Effector memory CD4-positive, alpha-beta T cell (primary cell): Measurements from ENCODE around the gene PSRC1.

Experiments used
- DNase-seq, 3 donors: peaks; one replicate each; pipeline ENCODE4 v3.0.0-alpha.2; 2020
- H3K27ac ChIP-seq: 2 replicates; pipeline ENCODE4 v1.7.0; 2013; ENCODE audit warnings: mild to moderate bottlenecking, low read length, moderate library complexity; ENCODE audit not compliant: insufficient read depth, poor library complexity, severe bottlenecking
- H3K27me3 ChIP-seq: replicated peaks from 2 replicates; pipeline ENCODE4 v1.7.0; 2013; ENCODE audit warnings: mild to moderate bottlenecking, low read length; ENCODE audit not compliant: insufficient read depth, control insufficient read depth, poor library complexity, severe bottlenecking
- H3K36me3 ChIP-seq: 2 replicates; pipeline ENCODE4 v1.7.0; 2013; ENCODE audit warnings: mild to moderate bottlenecking, low read length, moderate library complexity; ENCODE audit not compliant: control insufficient read depth, insufficient read depth
- H3K4me1 ChIP-seq: 2 replicates; pipeline ENCODE4 v1.7.0; 2013; ENCODE audit warnings: low read length, mild to moderate bottlenecking; ENCODE audit not compliant: control insufficient read depth, insufficient read depth, poor library complexity, severe bottlenecking
- H3K4me3 ChIP-seq: 2 replicates; pipeline ENCODE4 v1.7.0; 2013; ENCODE audit warnings: low read length, low read depth, mild to moderate bottlenecking; ENCODE audit not compliant: insufficient read depth, poor library complexity, severe bottlenecking
- H3K9me3 ChIP-seq: 2 replicates; pipeline ENCODE4 v1.7.0; 2013; ENCODE audit warnings: mild to moderate bottlenecking, low read length, moderate library complexity; ENCODE audit not compliant: control insufficient read depth

PSRC1 gene

DNA sequence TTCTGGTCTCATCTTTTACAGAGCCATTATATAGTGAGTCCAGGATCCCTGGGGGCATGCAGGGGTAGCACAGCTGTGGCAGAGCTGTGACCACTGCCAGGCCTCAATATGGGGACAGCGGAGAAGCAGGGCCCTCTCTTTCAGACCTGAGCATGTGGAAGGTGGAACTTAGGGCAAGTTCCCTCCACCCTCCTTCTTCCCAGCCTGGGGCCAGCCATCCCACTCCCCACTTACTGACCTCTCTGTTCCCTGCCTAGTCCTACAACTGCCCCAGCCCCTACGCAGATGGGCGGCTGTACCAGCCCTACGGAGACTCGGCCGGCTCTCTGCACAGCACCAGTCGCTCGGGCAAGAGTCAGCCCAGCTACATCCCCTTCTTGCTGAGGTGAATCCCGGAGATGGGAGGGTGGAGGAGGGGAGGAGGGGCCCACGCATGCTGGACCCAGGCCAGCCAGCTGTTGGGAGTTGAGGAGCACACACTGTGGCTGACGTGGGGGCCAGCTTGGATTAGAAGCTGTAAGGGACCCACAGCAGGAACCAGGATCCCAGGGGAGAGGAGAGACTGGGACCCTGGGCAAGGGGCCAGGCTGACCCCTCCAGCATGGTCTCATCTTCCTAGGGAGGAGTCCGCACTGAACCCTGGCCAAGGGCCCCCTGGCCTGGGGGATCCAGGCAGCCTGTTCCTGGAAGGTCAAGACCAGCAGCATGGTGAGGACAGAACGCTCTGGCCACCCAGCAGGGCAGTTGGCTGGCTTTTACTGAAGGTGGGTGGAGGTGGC, 10.7 kb downstream of the PSRC1 start:
- Histone ChIP-seq H3K4me1 (no peaks in the 10 kb centered on the region), H3K27me3 (no peaks in the 10 kb centered on the region), H3K36me3 (no peaks in the 10 kb centered on the region), H3K27ac (no peak overlapping the region), H3K9me3 (no peaks in the 10 kb centered on the region), H3K4me3 (no peak overlapping the region)
- no peak for DNase-seq

DNA sequence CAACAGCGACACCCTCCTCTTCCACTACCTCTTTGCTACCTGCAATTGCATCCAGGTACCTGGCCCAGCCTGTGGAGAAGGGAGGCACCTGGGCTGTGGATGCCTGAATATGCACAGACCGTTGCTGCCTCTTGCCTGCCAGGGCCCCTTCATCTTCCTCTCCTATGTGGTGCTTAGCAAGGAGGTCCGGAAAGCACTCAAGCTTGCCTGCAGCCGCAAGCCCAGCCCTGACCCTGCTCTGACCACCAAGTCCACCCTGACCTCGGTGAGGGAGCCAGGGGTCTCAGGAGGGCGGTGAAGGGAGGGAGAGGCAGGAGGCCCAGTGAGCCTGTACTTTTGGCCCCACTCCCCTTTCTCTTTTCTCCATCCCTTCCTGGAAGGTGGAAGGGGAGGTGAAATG, 11.5 kb downstream of the PSRC1 start:
- Histone ChIP-seq H3K4me1 (no peaks in the 10 kb centered on the region), H3K9me3 (no peaks in the 10 kb centered on the region), H3K4me3 (no peak overlapping the region), H3K27me3 (no peaks in the 10 kb centered on the region), H3K36me3 (no peaks in the 10 kb centered on the region), H3K27ac (no peak overlapping the region)
- no peak for DNase-seq

DNA sequence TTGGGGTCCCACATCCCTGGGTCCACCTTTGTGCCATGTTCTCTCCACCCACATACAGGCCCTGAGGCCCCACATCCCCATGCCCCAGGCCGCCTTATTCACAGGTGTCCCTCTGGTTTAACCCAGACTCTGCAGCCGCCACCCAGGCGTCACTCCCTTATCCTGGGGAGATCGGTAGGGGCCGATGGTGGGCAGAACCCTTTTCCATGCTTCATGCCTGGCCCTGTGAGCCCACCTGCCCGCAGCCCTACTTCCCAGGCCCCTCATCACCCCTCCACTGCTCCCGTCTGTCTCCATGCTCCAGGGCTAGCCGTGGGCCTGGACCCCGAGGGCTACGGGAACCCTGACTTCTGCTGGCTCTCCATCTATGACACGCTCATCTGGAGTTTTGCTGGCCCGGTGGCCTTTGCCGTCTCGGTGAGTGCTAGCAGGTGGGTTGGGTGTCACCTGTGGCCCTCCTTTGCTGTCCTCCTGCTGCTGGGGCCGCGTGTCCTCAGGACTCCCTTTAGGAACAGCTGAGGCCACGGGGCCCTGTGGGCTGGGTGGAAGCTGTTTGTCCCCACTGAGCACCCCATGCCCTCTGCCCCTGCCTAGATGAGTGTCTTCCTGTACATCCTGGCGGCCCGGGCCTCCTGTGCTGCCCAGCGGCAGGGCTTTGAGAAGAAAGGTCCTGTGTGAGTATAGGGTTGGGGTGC, 12.2 kb downstream of the PSRC1 start:
- Histone ChIP-seq H3K9me3 (no peaks in the 10 kb centered on the region), H3K27ac (no peak overlapping the region), H3K4me3 (no peak overlapping the region), H3K4me1 (no peaks in the 10 kb centered on the region), H3K36me3 (no peaks in the 10 kb centered on the region), H3K27me3 (no peaks in the 10 kb centered on the region)
- no peak for DNase-seq

DNA sequence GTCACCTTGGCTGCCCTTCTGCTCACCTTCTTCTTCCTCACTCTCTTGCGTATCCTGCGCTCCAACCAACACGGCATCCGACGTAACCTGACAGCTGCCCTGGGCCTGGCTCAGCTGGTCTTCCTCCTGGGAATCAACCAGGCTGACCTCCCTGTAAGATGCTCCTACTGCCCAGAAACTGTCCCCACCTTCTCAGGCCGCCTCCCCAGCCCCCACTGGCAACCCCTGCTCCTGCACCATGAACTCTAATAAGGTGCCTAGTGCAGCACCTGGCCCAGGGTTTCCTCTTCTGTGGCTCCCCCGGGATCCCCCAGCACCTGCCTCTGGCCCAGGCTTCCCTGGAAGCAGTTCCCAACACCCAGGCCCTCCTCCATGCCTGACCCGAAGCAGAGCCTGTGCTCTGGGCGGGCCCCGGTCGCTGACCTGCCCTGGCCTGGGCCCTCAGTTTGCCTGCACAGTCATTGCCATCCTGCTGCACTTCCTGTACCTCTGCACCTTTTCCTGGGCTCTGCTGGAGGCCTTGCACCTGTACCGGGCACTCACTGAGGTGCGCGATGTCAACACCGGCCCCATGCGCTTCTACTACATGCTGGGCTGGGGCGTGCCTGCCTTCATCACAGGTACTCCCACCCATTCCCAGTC, 12.8 kb downstream of the PSRC1 start:
- Histone ChIP-seq H3K4me3 (no peak overlapping the region), H3K4me1 (no peaks in the 10 kb centered on the region), H3K36me3 (no peaks in the 10 kb centered on the region), H3K9me3 (no peaks in the 10 kb centered on the region), H3K27me3 (no peaks in the 10 kb centered on the region), H3K27ac (no peak overlapping the region)
- no peak for DNase-seq

DNA sequence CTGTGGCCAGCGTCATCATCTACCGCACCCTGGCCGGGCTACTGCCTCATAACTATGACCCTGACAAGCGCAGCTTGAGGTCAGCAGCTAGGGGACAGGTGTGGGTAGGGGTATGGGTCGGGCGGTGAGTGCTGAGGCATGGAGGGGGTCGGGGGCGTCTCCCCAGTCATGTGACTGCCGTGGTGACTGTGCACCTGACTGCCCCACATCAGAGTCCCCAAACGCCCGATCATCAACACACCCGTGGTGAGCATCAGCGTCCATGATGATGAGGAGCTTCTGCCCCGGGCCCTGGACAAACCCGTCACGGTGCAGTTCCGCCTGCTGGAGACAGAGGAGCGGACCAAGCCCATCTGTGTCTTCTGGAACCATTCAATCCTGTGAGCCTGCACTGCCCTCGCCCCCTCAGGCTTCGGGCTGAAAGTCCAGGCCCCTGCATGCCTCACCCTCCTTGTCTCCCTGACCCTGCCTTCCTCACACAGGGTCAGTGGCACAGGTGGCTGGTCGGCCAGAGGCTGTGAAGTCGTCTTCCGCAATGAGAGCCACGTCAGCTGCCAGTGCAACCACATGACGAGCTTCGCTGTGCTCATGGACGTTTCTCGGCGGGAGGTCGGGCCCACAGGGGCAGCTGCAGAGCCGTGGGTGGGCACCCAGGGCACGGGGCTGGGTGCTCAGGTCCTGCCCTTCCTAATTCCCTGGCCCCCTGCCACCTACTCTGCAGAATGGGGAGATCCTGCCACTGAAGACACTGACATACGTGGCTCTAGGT, 13.5 kb downstream of the PSRC1 start:
- no peaks in the 10 kb centered on the region for H3K36me3 ChIP-seq
- H3K4me1 ChIP-seq, result no peaks in the 10 kb centered on the region
- H3K27ac ChIP-seq, result no peak overlapping the region
- no peaks in the 10 kb centered on the region for H3K27me3 ChIP-seq
- no peak for DNase-seq
- no peaks in the 10 kb centered on the region for H3K9me3 ChIP-seq
- H3K4me3 ChIP-seq, result no peak overlapping the region

DNA sequence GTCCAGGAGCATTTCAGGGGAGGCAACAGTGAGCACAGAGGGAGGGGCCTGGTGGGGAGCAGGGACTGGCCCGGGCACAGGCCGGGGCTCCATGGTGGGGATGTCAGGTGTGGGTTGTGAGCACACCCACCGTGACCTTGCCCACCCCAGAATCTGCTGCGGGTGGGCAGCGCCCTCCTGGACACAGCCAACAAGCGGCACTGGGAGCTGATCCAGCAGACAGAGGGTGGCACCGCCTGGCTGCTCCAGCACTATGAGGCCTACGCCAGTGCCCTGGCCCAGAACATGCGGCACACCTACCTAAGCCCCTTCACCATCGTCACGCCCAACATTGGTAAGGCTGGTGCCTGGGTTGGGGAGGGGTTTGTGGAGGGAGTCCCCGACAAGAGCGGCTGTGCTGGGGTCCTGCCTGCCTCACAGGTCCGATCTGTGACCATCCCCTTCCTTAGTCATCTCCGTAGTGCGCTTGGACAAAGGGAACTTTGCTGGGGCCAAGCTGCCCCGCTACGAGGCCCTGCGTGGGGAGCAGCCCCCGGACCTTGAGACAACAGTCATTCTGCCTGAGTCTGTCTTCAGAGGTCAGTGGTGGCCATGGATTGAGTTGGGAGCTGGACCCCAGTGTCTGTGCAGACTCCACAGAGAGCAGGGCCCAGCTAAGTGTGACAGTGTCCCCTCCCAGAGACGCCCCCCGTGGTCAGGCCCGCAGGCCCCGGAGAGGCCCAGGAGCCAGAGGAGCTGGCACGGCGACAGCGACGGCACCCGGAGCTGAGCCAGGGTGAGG, 14.3 kb downstream of the PSRC1 start:
- Histone ChIP-seq H3K9me3 (no peaks in the 10 kb centered on the region), H3K27ac (no peak overlapping the region), H3K27me3 (no peaks in the 10 kb centered on the region), H3K36me3 (no peaks in the 10 kb centered on the region), H3K4me3 (no peak overlapping the region), H3K4me1 (no peaks in the 10 kb centered on the region)
- DNase-seq, result no peak

DNA sequence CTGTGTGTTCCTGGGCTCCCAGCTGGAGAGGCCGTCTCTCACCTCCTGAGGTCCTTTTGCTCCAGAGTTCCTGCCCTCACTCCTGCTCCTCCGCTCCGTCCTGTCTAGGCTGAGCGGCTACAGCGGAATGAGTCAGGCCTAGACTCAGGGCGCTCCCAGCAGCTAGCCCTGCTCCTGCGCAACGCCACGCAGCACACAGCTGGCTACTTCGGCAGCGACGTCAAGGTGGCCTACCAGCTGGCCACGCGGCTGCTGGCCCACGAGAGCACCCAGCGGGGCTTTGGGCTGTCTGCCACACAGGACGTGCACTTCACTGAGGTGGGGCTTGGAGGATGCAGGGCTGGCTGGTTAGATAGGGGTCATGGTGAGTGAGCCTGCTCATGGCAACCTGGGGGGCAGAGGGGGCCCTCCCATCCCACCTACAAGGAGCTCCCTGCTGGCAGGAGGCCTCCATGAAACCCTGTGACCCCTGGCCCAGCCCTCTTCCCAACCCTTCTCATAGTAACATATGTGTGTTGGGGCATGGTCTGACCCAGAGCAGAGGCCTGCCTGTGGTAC, 15.1 kb downstream of the PSRC1 start:
- no peaks in the 10 kb centered on the region for H3K9me3 ChIP-seq
- no peak overlapping the region for H3K27ac ChIP-seq
- H3K4me3 ChIP-seq, result no peak overlapping the region
- H3K27me3 ChIP-seq, result no peaks in the 10 kb centered on the region
- no peak for DNase-seq
- peaks cover 3% of the 10 kb centered on the region for H3K4me1 ChIP-seq
- H3K36me3 ChIP-seq, result no peaks in the 10 kb centered on the region

DNA sequence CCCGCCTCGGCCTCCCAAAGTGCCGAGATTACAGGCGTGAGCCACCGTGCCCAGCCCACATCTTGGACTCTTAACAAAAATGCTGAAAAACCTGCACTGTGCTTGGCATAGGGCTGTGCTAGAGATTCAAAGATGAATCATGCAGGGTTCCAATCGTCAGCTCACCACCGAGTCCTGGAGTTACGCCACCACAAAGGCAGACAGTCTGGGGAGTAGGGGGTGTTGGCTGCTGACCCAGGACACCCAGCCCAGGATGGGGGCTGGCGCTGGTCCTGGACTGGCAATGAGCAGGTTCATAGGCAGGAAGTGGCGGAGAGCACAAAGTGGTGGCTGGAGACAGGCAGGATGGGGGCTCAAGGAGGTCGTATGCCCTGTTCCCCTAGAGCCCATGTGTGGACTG, 16.0 kb downstream of the PSRC1 start:
- Histone ChIP-seq H3K27ac (no peak overlapping the region), H3K9me3 (no peaks in the 10 kb centered on the region), H3K36me3 (no peaks in the 10 kb centered on the region), H3K4me3 (no peak overlapping the region), H3K4me1 (peaks cover 3% of the 10 kb centered on the region), H3K27me3 (no peaks in the 10 kb centered on the region)
- DNase-seq, result no peak

DNA sequence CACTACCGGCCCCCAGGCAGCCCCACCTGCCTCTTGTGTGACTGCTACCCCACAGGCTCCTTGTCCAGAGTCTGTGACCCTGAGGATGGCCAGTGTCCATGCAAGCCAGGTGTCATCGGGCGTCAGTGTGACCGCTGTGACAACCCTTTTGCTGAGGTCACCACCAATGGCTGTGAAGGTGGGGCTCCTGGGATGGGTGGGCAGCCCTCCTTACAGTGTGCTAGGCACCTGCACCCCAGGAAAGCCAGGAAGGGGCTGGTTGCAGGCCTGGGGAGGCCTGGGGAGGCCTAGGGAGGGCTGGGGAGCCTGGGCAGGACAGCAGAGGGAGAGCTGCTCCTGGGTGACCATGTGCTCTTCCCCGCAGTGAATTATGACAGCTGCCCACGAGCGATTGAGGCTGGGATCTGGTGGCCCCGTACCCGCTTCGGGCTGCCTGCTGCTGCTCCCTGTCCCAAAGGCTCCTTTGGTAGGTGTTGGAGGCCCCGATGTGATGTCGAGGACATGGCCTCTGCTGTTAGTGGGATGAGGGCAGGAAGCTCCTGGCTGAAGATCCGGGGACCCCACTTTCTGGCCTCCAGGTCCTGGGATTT, 17.1 kb downstream of the PSRC1 start:
- no peaks in the 10 kb centered on the region for H3K9me3 ChIP-seq
- H3K4me3 ChIP-seq, result no peak overlapping the region
- no peak overlapping the region for H3K27ac ChIP-seq
- no peak for DNase-seq
- no peaks in the 10 kb centered on the region for H3K36me3 ChIP-seq
- H3K27me3 ChIP-seq, result no peaks in the 10 kb centered on the region
- peaks cover 3% of the 10 kb centered on the region for H3K4me1 ChIP-seq
